MG63 (cell line): Measurements from ENCODE around the gene GJD3. TPM values are rescaled to one million over a fixed set of nuclear protein-coding genes. Genes with fewer than 3 reads are reported as not detected.
"Not testable (repeated sequence)": the region's sequence is repeated elsewhere in the genome, so short reads cannot be mapped to it uniquely, and the experiment has no call there.

Source experiments
- DNase-seq: peaks from one replicate; pipeline ENCODE4 v3.0.0-alpha.2; 2020
- H3K27me3 ChIP-seq: fragments of 250-450 bp; sonication (Bioruptor Pico); 2 replicates; pipeline ENCODE4 v1.5.1; 2020; ENCODE audit warnings: mild to moderate bottlenecking, moderate library complexity
- H3K36me3 ChIP-seq: fragments of 250-450 bp; sonication (Bioruptor Pico); 2 replicates; pipeline ENCODE4 v1.5.1; 2020; ENCODE audit warnings: mild to moderate bottlenecking, moderate library complexity
- H3K4me3 ChIP-seq: fragments of 250-450 bp; sonication (Bioruptor Pico); 2 replicates; pipeline ENCODE4 v1.5.1; 2020; ENCODE audit warnings: mild to moderate bottlenecking, moderate library complexity
- H3K9me3 ChIP-seq: fragments of 250-450 bp; sonication (Bioruptor Pico); 2 replicates; pipeline ENCODE4 v1.5.1; 2020; ENCODE audit warnings: mild to moderate bottlenecking, moderate library complexity
- total RNA-seq: library from RNA; depleted of rRNA; stranded (reverse); fragments of >200 nt; shearing (Covaris generic); gene quantifications from 2 replicates; pipeline ENCODE4 v1.2.3, GENCODE V29; 2014; ENCODE audit warnings: low replicate concordance

Gene GJD3
- total RNA-seq, 1 experiment from 2014 or later = not detected

DNA sequence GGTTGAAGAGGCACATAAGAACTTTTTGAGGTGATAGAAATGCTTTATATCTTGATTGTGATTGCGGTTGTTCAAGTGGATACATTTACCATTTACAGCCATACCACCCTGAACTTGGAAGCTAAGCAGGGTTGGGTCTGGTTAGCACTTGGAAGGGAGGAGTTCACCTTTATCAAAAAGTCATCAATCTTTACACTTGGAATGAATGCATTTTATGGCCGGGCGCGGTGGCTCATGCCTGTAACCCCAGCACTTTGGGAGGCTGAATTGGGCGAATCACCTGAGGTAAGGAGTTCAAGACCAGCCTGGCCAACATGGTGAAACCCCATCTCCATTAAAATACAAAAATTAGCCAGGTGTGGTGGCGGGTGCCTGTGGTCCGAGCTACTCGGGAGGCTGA is 9.5 kb upstream of the GJD3 start:
- no peaks in the 10 kb centered on the region for H3K27me3 ChIP-seq

DNA sequence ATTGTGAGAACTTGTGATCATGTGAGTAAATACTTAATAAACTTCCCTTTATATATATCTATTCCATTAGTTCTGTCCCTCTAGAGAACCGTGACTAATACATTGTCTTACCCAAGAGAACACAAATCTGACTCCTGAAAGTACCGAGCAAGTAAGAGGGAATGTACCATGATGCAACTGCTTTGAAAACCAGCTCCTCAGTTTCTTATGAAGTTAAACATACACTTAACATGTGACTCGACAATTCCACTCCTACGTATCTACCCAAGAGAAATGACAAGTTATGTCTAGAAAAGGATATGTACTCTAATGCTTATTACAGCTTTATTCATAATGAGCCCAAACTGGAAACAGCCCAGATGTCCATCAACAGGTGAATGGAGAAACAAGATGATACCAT is 8.8 kb upstream of the GJD3 start:
- H3K27me3 ChIP-seq = no peaks in the 10 kb centered on the region
- H3K4me3 ChIP-seq = no peak overlapping the region
- DNase-seq = no peak
- peaks cover 21% of the 10 kb centered on the region for H3K9me3 ChIP-seq
- no peaks in the 10 kb centered on the region for H3K36me3 ChIP-seq

More for the DNA sequence above, 9.5 kb upstream of the GJD3 start:
- H3K9me3 ChIP-seq = peaks cover 21% of the 10 kb centered on the region
- no peak for DNase-seq
- H3K36me3 ChIP-seq = no peaks in the 10 kb centered on the region
- H3K4me3 ChIP-seq = no peak overlapping the region

DNA sequence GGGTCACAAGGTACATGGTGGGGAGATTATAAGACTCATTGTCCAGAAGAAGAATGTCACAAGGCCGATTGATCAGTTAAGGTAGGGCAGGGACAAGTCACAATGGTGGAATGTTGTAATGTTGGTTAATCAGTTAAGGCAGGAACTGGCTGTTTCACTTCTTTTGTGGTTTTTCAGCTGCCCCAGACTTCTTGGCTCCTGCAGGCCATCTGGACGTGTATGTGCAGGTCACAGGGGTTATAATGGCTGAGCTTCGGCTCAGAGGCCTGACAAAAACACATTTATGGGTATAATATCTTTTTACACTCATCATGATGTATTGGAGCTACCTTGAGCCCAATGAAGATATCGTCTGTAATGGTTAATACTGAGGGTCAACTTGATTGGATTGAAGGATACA is 8.1 kb upstream of the GJD3 start:
- not testable (repeated sequence) for DNase-seq, H3K36me3 ChIP-seq, H3K27me3 ChIP-seq, H3K4me3 ChIP-seq
- H3K9me3 ChIP-seq = peaks cover 21% of the 10 kb centered on the region

DNA sequence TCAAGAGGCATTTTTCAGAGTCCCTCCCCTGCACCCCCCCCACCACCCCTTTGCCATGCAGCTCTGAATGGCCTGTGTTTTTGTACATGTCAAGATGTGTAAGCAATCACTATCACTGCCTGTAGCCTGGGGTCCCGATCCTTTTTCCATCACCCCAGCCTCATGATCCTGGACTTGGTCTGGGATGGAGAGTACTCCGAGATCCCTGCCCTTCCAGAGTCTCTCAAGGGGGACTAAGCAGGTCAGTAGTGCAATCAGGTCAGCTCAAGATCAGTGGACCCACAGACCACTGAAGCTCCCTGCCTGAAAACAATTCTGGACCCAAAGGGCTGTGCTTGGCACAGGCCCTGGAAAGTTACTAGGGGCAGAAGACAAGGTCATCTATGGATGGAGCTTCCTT is 7.5 kb upstream of the GJD3 start:
- DNase-seq = no peak
- no peaks in the 10 kb centered on the region for H3K27me3 ChIP-seq
- H3K4me3 ChIP-seq = no peak overlapping the region
- H3K36me3 ChIP-seq = no peaks in the 10 kb centered on the region
- peaks cover 21% of the 10 kb centered on the region for H3K9me3 ChIP-seq

DNA sequence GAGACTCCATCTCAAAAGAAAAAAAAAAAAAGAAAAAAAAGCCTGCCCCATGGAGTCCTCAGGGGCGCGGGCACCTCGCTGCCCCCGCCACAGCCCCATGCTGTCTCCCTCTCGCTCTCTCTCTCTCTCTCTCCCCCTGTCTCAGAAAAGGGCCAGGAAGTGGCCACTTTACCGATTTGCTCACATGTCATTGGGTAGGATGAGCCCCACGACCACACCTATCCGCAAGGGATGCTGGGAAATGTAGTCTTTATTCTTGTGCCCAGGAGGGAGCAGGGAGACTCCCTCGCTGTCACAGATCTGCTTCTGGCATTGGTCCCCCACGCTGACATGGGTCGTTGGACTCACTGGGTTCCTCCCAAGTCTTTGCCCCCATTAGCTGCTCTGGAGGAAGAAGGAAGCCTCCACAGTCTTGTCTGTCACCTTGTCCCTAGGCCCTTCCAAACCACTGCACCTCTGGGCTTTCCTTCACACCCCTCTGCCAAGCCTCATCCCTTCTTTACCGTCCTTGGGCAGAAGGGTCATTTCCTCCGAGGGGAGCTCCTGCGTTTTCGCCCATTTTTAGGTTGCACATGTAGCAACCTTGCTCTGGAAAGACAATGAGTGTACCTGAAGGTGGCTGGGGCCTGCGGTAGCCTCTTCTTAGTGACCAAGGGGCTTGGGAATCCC is 6.9 kb upstream of the GJD3 start:
- Histone ChIP-seq H3K9me3 (peaks cover 17% of the 10 kb centered on the region), H3K4me3 (no peak overlapping the region), H3K36me3 (no peaks in the 10 kb centered on the region), H3K27me3 (no peaks in the 10 kb centered on the region)
- no peak for DNase-seq

DNA sequence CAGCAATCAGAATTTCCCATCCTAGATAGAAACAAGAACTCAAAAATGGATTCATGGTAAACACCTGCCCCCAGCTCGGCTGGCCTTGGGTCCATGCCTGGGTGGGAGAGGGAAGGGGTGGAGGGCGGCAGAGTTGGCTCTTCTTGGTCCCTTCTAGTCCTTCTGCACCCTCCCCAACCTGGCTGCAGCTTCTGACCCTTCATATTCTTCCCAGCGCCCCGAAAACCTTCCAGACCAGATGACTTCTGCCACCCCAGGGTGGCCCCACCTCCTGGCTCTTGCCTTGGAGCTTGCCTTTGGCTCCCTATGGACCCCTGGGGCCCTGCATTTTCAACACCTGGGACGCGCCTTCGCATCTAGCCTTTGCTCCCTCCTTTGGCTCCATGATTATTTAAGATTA is 5.4 kb upstream of the GJD3 start:
- no peak for DNase-seq
- H3K36me3 ChIP-seq = no peaks in the 10 kb centered on the region
- H3K27me3 ChIP-seq = no peaks in the 10 kb centered on the region

DNA sequence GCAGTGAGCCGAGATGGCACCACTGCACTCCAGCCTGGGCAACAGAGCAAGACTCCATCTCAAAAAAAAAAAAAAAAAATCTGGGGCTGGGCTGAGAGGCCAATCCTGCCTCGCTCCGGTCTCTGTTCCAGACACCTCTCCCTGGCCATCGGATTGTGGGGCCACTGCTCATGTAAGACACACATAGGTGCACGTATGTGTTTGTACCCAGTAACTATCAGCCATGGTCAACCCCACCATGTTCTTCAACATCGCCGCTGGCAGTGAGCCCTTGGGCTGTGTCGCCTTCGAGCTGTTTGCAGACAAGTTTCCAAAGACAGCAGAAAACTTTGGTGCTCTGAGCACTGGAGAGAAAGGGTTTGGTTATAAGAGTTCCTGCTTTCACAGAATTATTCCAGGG is 3.2 kb upstream of the GJD3 start:
- not testable (repeated sequence) for DNase-seq, H3K4me3 ChIP-seq, H3K36me3 ChIP-seq, H3K27me3 ChIP-seq
- H3K9me3 ChIP-seq = peaks cover 15% of the 10 kb centered on the region

More for the DNA sequence above, 5.4 kb upstream of the GJD3 start:
- H3K4me3 ChIP-seq = no peak overlapping the region
- peaks cover 15% of the 10 kb centered on the region for H3K9me3 ChIP-seq

DNA sequence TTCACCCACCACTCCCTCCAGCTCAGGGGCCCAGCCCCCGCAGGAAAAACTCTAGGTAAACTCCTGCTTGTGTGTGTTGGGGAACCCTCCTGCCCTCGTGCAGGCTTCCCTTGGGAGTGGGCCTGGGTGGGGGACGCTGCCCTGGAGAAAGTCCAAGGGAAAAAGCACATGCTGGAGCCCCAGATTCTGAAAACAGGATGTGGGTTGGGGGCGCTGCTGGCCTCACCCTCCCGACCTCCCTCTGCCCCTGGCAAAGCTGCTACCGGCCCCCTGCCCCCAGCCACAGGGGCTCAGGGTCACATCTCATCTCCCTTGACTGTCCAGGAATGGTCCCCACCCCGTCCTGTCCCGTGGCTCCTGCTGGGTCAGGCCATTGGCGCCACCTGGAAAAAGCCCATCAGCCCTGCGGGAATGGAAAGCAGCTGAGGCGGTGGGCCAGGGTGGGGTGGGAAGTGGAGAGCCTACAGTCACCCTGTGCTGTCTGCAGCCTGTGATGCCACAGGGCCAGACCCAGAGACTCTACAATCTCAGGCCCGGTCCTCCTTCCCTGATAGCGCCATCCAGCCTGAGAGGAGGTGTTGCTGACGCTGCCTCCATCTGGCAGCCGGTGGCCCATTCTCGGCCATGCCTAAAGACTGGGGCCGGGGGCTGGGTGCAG is 2.5 kb upstream of the GJD3 start:
- Histone ChIP-seq H3K36me3 (no peaks in the 10 kb centered on the region), H3K4me3 (no peak overlapping the region), H3K9me3 (peaks cover 9% of the 10 kb centered on the region), H3K27me3 (no peaks in the 10 kb centered on the region)
- no peak for DNase-seq

DNA sequence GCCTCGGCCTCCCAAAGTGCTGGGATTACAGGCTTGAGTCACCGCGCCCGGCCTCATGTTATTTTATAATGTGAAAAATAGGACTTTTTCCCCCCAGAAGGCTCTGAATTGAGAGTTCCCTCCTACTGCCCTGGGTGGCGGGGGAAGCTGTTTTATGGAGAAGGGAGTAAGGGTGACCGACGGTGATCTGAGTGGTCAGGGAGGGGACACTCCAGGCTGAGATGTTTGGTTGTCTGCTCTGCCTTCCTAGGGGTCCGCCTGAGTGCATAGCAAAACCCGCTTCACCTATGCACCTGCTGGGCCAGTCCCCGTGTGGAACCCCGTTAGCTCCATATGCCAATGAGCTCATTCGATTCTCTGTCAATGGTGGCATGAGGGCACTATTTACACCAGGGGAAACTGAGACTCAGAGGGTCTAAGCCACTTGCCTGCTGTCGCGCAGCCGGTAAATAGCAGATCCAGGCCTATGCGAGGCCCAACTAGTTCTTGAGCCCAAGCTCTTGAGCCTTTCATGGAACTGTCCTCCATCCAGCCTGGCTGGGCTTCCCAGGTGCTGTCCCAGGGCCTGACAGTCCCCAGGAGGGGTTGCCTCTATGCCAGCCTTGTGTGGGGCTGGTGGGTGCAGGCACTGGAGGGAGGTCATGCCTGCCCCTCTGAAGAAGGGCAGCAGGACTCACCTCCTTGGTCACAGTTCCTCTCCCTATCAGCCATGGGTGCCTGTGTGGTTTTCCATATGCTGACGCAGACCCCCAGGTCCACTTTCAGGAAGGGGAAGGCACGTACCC is 1.7 kb upstream of the GJD3 start:
- H3K9me3 ChIP-seq = peaks cover 5% of the 10 kb centered on the region
- H3K4me3 ChIP-seq = no peak overlapping the region
- DNase-seq = no peak
- H3K27me3 ChIP-seq = no peaks in the 10 kb centered on the region
- no peaks in the 10 kb centered on the region for H3K36me3 ChIP-seq

DNA sequence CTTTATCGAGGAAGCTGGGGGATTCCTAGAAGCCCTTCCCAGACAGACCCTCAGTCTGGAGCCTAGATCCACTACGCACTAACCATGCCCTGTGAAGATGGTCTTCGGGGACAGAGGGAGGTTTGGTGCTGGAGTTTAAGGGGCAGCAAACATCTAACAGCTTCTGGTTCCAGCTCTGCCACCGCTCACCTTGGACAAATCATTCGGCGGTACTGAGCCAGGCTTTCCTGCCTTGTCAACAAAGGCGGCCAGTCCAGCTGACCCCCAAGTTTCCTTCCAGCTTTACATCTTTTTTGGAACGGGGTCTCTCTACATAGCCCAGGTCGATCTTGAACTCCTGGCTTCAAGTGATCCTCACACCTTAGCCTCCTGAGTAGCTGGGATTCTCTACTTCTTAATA is 369 bp upstream of the GJD3 start:
- no peaks in the 10 kb centered on the region for H3K36me3 ChIP-seq
- no peak overlapping the region for H3K4me3 ChIP-seq
- H3K27me3 ChIP-seq = no peaks in the 10 kb centered on the region
- no peak for DNase-seq
- H3K9me3 ChIP-seq = no peaks in the 10 kb centered on the region

DNA sequence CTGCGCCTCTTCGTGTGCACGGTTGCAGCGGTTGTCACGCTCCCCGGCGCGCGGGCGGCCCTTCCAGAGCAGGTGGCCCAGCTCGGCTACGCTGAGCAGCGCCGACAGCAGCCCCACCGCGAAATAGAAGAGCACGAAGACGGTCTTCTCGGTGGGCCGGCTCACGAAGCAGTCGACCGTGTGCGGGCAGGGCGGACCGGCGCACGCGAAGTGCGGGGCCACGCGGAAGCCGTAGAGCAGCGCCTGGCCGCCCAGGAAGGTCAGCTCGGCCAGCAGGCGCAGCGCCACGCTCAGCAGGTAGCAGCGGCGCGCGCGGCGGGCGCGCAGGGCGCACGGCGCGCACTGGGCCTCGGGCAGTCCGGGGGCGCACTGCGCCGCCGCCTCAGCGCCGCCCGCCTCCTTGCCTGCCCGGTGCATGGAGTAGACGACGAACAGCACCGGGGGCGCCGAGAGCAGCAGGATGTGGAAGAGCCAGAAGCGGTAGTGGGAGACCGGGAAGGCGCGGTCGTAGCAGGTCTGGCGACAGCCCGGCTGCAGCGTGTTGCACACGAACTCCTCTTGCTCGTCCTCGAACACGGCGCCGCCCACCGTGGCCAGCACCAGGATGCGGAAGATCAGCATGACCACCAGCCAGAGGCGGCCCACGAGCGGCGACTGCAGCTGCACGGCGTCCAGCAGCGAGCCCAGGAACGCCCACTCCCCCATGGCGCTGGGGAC is 1.3 kb downstream of the GJD3 start:
- Histone ChIP-seq H3K4me3 (peak overlapping the region; percentile 51), H3K9me3 (no peaks in the 10 kb centered on the region), H3K36me3 (no peaks in the 10 kb centered on the region; the same call in 1 of the 2 replicates), H3K27me3 (no peaks in the 10 kb centered on the region)
- DNase-seq = peak; percentile 42

DNA sequence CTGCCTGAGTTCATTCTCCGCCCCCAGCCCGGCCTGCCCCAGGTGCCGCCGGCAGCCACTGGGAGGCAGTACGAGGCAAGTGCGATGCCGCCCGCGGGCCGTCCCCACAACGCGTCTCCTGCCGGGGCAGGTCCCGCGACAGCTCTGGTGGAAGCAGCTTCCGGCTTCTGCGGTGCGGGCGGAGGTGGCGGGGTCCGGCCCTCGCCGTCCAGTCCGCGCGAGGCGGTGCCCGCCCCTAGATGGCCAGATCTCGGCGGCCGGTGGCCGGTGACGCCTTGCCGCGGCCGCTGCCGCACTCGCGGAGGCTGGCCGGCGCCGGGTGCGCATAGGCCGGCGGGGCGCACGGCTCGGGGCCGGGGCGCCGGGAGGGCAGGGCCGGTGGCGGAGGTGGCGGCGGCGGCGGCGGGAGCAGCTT is 1.8 kb downstream of the GJD3 start:
- Histone ChIP-seq H3K4me3 (peak overlapping the region; percentile 51), H3K9me3 (no peaks in the 10 kb centered on the region), H3K36me3 (no peaks in the 10 kb centered on the region; the same call in 1 of the 2 replicates), H3K27me3 (no peaks in the 10 kb centered on the region)
- peak; percentile 90 for DNase-seq

DNA sequence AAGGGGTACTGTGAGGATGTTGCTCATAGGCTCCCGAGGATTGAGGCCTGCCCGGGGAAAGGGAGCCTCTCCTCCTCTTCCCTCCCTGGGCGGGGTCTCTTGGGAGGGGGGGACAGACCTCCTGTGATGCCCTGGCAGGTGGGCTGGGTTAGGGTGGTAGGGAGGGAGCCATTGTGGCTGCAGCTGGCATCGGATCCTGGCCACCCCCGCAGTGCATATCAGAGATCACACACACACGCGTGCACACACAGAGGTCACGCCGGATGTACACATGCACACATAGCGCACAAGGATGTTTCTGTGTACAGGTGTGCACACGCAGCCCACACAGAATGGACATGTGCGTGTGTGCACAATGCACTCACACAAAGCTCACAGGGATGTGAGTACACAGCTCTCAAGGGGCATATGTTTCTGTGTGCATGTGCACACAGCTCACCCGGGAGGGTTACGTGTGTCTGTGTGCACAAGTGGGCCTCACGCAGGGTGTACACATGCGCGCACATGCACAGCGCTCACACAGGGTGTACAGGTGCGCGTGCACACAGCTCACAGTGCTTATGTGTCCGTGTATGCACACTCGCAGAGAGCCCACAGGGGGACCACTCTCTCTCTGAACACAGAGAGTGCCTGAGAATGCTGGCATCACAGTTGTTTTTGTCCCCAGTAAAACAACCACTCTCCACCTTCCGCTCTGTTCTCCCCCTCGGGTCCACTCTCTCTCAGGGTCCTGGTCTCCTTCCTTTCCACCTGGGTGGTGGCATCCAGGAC is 2.4 kb downstream of the GJD3 start:
- Histone ChIP-seq H3K4me3 (peak overlapping the region; percentile 51), H3K27me3 (no peaks in the 10 kb centered on the region), H3K36me3 (no peaks in the 10 kb centered on the region; the same call in 1 of the 2 replicates), H3K9me3 (no peaks in the 10 kb centered on the region)
- no peak for DNase-seq

DNA sequence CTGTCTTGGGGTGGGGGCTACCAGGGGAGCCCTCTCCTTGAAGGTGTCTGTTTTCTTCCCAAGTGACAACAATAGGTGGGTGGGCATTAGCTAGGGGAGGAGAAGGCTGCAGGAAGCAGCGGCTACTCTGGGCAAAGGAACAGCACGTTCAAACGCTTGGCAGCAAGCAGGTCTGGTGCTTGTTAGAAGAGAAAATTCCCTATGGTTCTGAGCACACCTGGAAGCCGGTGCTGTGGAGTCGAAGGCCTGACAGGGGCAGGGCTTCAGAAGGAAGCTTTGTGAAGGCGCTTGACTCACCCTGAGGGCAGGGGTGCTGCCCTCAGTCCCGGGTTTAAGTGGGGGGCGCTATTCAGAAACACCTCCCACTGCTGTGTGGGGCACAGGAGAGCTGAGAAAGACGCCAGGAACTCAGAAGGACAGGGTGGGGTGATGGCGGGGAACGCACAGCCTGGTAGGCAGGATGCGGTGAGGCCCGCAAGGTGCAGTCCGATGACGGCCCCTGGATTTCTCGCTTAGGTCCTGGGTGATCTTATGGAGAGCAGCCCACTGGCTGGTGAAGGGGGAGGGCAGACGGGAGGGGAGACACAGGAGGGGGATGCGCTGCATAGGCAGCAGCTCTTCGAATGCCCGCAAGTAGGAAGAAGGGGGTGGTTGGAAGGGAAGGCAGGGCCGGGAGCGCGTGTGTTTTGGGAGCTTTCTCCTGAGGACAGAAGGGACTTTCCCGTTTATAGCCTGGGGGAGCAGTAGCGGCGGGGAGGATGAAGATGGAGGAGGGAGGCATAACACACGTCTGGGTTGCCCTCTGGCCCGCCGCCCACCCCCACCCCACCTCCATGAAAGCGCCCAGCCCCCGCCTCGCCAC is 3.2 kb downstream of the GJD3 start:
- Histone ChIP-seq H3K36me3 (peaks cover under 1% of the 10 kb centered on the region; the same call in 1 of the 2 replicates), H3K27me3 (no peaks in the 10 kb centered on the region), H3K4me3 (no peak overlapping the region), H3K9me3 (no peaks in the 10 kb centered on the region)
- no peak for DNase-seq

DNA sequence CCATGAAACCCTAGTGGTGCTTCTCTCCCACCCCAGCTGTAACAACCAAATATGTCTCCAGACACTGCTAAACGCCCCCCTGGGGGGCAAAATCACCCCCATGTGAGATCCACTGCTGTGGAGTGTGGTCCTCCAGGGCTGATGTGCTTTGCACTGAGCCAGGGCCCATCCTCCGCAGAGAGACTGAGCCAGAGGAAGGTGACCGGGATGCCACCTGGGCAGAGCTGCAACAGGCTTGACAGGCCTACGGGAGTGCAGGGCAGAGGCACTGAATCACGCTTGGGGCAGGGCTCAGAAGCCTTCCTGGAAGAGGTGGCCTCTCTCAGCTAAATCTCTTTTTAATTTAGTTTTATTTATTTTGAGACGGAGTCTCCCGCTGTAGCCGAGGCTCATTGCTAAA is 4.4 kb downstream of the GJD3 start:
- no peaks in the 10 kb centered on the region for H3K9me3 ChIP-seq
- no peak for DNase-seq
- no peaks in the 10 kb centered on the region for H3K27me3 ChIP-seq
- H3K36me3 ChIP-seq = peaks cover 10% of the 10 kb centered on the region
- H3K4me3 ChIP-seq = no peak overlapping the region
